ENCODE results near the gene TMEM51. TPM values are rescaled to one million over a fixed set of nuclear protein-coding genes. Genes with fewer than 3 reads are reported as not detected.

The TMEM51 gene
- total RNA-seq, 1 experiment from 2014 or later: 10.4 TPM

DNA sequence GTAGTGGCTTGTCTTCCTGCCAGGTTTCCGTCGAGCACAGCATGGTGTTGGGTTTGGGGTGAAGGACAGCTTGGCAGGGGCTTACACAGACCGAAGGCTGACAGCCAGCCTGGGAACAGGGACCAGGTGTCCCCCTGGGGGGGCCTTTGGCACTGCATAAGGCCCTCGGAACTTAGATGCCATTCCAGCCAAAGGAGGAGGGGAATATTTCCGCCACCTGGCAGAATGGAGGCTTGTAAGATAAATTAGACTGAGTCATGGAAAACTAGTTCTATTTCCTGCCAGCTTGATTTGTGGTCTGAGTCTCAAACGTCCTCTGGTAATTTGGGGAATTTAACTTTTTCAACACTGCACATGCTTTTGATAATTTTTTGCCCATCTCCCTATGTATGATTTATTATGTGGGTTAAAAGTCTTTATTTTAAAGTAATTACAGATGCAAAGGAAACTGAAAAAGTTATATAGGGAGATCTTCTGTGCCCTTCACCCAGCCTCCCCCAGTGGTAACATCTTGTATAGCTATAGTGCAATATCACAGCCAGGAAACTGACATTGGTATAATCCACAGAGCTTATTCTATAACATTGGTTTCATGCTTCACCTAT is 11.5 kb upstream of the TMEM51 start (continued):
- TF ChIP-seq, protein P1, sequence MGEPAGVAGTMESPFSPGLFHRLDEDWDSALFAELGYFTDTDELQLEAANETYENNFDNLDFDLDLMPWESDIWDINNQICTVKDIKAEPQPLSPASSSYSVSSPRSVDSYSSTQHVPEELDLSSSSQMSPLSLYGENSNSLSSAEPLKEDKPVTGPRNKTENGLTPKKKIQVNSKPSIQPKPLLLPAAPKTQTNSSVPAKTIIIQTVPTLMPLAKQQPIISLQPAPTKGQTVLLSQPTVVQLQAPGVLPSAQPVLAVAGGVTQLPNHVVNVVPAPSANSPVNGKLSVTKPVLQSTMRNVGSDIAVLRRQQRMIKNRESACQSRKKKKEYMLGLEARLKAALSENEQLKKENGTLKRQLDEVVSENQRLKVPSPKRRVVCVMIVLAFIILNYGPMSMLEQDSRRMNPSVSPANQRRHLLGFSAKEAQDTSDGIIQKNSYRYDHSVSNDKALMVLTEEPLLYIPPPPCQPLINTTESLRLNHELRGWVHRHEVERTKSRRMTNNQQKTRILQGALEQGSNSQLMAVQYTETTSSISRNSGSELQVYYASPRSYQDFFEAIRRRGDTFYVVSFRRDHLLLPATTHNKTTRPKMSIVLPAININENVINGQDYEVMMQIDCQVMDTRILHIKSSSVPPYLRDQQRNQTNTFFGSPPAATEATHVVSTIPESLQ (CRISPR knock-in tag; IDR thresholded peaks at IDR 0.05): no peak
- no peak for TF ChIP-seq IRF2 (CRISPR knock-in tag; IDR thresholded peaks at IDR 0.05; ENCODE audit: borderline replicate concordance, low read depth)

DNA sequence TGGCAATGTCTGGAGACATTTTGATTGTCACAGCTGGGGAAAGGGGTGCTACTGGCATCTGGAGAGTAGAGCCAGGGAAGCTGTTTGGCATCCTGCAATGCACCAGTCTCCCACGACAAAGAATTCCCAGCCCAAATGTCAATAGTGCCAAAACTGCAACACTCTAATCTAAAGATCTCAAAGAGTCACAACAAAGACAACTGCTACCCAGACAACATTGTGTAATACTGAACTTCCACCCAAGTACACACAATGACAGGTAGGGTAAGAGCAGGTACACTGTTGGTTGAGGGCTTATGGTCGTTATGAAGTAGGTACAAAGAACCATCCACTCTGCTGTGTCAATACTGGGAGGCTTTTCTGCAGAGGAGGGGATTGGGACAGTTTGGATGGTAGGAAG is 8.2 kb upstream of the TMEM51 start:
- ChIA-PET POLR2A (no interaction called here), CTCF (interaction anchor here (0.7 kb wide), 1 partner anchor 8 kb away, joined by 3 read pairs; the partner anchor contains the start of gene TMEM51)
- no peak for ATAC-seq
- Mint-ChIP-seq H3K36me3 (no peaks in the 10 kb centered on the region), H3K27me3 (ENCODE audit: low read depth) (peaks cover 6% of the 10 kb centered on the region; the same call in 1 of the 2 replicates), H3K9me3 (peaks cover 8% of the 10 kb centered on the region; the same call in 1 of the 2 replicates), H3K4me3 (no peak overlapping the region), H3K27ac (no peak overlapping the region), H3K4me1 (peaks cover 4% of the 10 kb centered on the region; the same call in 1 of the 2 replicates)
- TF ChIP-seq SMAD4 (CRISPR knock-in tag; IDR thresholded peaks at IDR 0.05) (no peak), ESRRA (CRISPR knock-in tag; IDR thresholded peaks at IDR 0.05; ENCODE audit: borderline replicate concordance) (no peak), NFATC4 (CRISPR knock-in tag; IDR thresholded peaks at IDR 0.05) (no peak)
- TF ChIP-seq, protein P2, sequence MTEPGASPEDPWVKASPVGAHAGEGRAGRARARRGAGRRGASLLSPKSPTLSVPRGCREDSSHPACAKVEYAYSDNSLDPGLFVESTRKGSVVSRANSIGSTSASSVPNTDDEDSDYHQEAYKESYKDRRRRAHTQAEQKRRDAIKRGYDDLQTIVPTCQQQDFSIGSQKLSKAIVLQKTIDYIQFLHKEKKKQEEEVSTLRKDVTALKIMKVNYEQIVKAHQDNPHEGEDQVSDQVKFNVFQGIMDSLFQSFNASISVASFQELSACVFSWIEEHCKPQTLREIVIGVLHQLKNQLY (CRISPR knock-in tag; IDR thresholded peaks at IDR 0.05): no peak
- TF ChIP-seq, protein P3, sequence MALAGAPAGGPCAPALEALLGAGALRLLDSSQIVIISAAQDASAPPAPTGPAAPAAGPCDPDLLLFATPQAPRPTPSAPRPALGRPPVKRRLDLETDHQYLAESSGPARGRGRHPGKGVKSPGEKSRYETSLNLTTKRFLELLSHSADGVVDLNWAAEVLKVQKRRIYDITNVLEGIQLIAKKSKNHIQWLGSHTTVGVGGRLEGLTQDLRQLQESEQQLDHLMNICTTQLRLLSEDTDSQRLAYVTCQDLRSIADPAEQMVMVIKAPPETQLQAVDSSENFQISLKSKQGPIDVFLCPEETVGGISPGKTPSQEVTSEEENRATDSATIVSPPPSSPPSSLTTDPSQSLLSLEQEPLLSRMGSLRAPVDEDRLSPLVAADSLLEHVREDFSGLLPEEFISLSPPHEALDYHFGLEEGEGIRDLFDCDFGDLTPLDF (CRISPR knock-in tag; IDR thresholded peaks at IDR 0.05): no peak
- TF ChIP-seq, protein P4, sequence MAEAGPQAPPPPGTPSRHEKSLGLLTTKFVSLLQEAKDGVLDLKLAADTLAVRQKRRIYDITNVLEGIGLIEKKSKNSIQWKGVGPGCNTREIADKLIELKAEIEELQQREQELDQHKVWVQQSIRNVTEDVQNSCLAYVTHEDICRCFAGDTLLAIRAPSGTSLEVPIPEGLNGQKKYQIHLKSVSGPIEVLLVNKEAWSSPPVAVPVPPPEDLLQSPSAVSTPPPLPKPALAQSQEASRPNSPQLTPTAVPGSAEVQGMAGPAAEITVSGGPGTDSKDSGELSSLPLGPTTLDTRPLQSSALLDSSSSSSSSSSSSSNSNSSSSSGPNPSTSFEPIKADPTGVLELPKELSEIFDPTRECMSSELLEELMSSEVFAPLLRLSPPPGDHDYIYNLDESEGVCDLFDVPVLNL (CRISPR knock-in tag; IDR thresholded peaks at IDR 0.05; ENCODE audit: borderline replicate concordance, low read depth): no peak
- TF ChIP-seq, protein P5, sequence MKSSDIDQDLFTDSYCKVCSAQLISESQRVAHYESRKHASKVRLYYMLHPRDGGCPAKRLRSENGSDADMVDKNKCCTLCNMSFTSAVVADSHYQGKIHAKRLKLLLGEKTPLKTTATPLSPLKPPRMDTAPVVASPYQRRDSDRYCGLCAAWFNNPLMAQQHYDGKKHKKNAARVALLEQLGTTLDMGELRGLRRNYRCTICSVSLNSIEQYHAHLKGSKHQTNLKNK (CRISPR knock-in tag; IDR thresholded peaks at IDR 0.05): no peak
- DNase-seq (ENCODE audit: low spot score): no peak

DNA sequence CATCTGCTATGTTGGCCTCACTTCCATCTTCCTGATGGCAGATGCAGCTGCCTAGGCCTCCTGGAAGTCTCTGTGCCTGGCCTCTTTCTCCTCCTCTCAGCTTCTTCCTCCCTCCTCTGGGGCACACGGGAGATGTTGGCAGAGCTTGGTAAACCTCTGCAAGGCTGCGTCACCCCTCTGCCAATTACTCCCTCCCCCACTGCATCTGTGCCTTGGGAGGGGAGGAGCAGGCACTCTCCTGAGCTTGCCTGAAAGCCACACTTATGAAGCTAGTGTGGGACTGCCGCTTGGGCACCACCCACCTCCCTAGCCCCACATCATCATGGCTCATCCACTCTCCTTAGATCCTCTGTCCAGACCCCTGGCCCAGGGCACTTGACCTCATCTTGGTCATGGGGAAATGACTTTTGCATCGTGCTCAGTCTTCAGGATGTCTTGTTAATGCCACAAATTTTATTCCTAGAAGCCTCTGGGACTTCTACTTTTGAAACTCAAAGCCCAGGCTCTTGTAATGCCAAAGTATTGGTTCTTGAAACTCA is 7.3 kb upstream of the TMEM51 start:
- Mint-ChIP-seq H3K27me3 (ENCODE audit: low read depth) (peaks cover 9% of the 10 kb centered on the region; the same call in 1 of the 2 replicates), H3K4me3 (no peak overlapping the region), H3K4me1 (no peaks in the 10 kb centered on the region), H3K27ac (no peak overlapping the region), H3K36me3 (no peaks in the 10 kb centered on the region), H3K9me3 (peaks cover 13% of the 10 kb centered on the region)
- ChIA-PET POLR2A (no interaction called here), CTCF (no interaction called here)
- ATAC-seq (no peak), DNase-seq (ENCODE audit: low spot score) (no peak)
- TF ChIP-seq ZNF396 (CRISPR knock-in tag; IDR thresholded peaks at IDR 0.05; ENCODE audit: borderline replicate concordance): no peak

DNA sequence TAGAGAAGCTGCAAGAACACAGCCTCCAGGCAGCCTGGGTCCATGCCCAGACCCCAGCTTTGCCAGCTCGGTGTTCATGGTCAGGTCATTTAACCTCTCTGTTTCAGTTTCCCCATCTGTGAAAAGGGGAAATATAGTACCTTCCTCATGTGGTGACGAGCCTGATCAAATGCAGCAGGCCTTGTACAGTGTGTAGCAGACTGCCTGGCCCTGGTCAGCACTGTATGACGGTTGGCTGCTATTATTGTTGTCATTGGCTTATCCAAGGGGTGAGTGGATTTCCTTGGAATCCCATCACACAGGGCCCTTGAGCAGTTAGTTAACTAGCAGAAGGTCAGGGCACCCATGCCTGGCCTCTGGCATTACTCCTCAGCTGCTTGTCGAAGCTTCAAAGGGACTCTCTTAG is 6.6 kb upstream of the TMEM51 start:
- Mint-ChIP-seq H3K9me3 (peaks cover 13% of the 10 kb centered on the region), H3K4me1 (peaks cover 6% of the 10 kb centered on the region; the same call in 1 of the 2 replicates), H3K36me3 (no peaks in the 10 kb centered on the region), H3K27me3 (ENCODE audit: low read depth) (peaks cover 14% of the 10 kb centered on the region), H3K4me3 (no peak overlapping the region), H3K27ac (no peak overlapping the region)
- DNase-seq (ENCODE audit: low spot score): no peak
- ChIA-PET POLR2A (no interaction called here), CTCF (interaction anchor here (1.4 to 1.6 kb wide), 2 partner anchors 18 to 125 kb away, joined by 4 to 5 read pairs; no protein-coding TSS in a partner anchor)
- TF ChIP-seq, protein P6, sequence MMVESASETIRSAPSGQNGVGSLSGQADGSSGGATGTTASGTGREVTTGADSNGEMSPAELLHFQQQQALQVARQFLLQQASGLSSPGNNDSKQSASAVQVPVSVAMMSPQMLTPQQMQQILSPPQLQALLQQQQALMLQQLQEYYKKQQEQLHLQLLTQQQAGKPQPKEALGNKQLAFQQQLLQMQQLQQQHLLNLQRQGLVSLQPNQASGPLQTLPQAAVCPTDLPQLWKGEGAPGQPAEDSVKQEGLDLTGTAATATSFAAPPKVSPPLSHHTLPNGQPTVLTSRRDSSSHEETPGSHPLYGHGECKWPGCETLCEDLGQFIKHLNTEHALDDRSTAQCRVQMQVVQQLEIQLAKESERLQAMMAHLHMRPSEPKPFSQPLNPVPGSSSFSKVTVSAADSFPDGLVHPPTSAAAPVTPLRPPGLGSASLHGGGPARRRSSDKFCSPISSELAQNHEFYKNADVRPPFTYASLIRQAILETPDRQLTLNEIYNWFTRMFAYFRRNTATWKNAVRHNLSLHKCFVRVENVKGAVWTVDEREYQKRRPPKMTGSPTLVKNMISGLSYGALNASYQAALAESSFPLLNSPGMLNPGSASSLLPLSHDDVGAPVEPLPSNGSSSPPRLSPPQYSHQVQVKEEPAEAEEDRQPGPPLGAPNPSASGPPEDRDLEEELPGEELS (CRISPR knock-in tag; IDR thresholded peaks at IDR 0.05): no peak
- TF ChIP-seq ZNF317 (CRISPR knock-in tag; IDR thresholded peaks at IDR 0.05; ENCODE audit: borderline replicate concordance, low read depth) (no peak), JUN (CRISPR knock-in tag; IDR thresholded peaks at IDR 0.05) (no peak)
- TF ChIP-seq, protein P7, sequence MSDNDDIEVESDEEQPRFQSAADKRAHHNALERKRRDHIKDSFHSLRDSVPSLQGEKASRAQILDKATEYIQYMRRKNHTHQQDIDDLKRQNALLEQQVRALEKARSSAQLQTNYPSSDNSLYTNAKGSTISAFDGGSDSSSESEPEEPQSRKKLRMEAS (CRISPR knock-in tag; IDR thresholded peaks at IDR 0.05): no peak
- TF ChIP-seq, protein P3 (CRISPR knock-in tag; IDR thresholded peaks at IDR 0.05): no peak
- TF ChIP-seq, protein P5 (CRISPR knock-in tag; IDR thresholded peaks at IDR 0.05): no peak
- no peak for ATAC-seq
